DND-41 (cell line): ENCODE data around the gene ZC3H12C.

Experiments
- EZH2 ChIP-seq: IDR thresholded peaks from 3 replicates; pipeline ENCODE4 v1.6.1; 2012; ENCODE audit warnings: borderline replicate concordance, low read depth, mild to moderate bottlenecking, moderate library complexity, low read length, inconsistent platforms; ENCODE audit not compliant: severe bottlenecking
- TF ChIP-seq, protein P1 (sequence below): IDR thresholded peaks from 2 replicates; pipeline ENCODE4 v1.5.1; 2012; ENCODE audit warnings: borderline replicate concordance, low read length, moderate library complexity, mild to moderate bottlenecking; ENCODE audit not compliant: poor library complexity, severe bottlenecking; ENCODE audit errors: extremely low read depth

- TF ChIP-seq, protein P1, sequence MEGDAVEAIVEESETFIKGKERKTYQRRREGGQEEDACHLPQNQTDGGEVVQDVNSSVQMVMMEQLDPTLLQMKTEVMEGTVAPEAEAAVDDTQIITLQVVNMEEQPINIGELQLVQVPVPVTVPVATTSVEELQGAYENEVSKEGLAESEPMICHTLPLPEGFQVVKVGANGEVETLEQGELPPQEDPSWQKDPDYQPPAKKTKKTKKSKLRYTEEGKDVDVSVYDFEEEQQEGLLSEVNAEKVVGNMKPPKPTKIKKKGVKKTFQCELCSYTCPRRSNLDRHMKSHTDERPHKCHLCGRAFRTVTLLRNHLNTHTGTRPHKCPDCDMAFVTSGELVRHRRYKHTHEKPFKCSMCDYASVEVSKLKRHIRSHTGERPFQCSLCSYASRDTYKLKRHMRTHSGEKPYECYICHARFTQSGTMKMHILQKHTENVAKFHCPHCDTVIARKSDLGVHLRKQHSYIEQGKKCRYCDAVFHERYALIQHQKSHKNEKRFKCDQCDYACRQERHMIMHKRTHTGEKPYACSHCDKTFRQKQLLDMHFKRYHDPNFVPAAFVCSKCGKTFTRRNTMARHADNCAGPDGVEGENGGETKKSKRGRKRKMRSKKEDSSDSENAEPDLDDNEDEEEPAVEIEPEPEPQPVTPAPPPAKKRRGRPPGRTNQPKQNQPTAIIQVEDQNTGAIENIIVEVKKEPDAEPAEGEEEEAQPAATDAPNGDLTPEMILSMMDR: no peak
- TF ChIP-seq EZH2: no peak
Observed at GRCh38 chr11:110141812-110142211, 48.6 kb downstream of the ZC3H12C start.
